GM19351 (cell line): ENCODE data around the gene ABCB1.
A peak's percentile ranks its signal among the peaks of the same experiment; 100 is the strongest.
"Not testable (repeated sequence)": the region's sequence is repeated elsewhere in the genome, so short reads cannot be mapped to it uniquely, and the experiment has no call there.

Source experiments
- ATAC-seq: cut with Tn5 transposase; IDR thresholded peaks from one replicate; pipeline ENCODE4 v1.9.1; 2021; ENCODE audit warnings: mild to moderate bottlenecking, moderate library complexity; ENCODE audit not compliant: unreplicated experiment

Gene ABCB1

GRCh38 chr7:87474533-87475358 lies 125.9 kb downstream of the ABCB1 start:
- peak; percentile 72 for ATAC-seq

GRCh38 chr7:87473986-87474385 lies 126.7 kb downstream of the ABCB1 start:
- ATAC-seq = no peak

GRCh38 chr7:87473192-87473591 lies 127.5 kb downstream of the ABCB1 start:
- ATAC-seq = no peak

GRCh38 chr7:87471473-87471872 lies 129.2 kb downstream of the ABCB1 start:
- ATAC-seq = no peak

GRCh38 chr7:87469204-87469603 lies 131.5 kb downstream of the ABCB1 start:
- not testable (repeated sequence) for ATAC-seq

GRCh38 chr7:87465534-87465880 lies 135.2 kb downstream of the ABCB1 start:
- ATAC-seq = not testable (repeated sequence)

GRCh38 chr7:87464830-87465533 lies 135.7 kb downstream of the ABCB1 start:
- ATAC-seq = not testable (repeated sequence)

- ATAC-seq = no peak
Measured at GRCh38 chr7:87463982-87464381, 136.7 kb downstream of the ABCB1 start.

GRCh38 chr7:87460444-87460843 lies 140.2 kb downstream of the ABCB1 start:
- ATAC-seq = not testable (repeated sequence)

GRCh38 chr7:87459941-87460340 lies 140.7 kb downstream of the ABCB1 start:
- ATAC-seq = no peak

- ATAC-seq = no peak
Measured at GRCh38 chr7:87458148-87458547, 142.5 kb downstream of the ABCB1 start.

GRCh38 chr7:87456247-87456646 lies 144.4 kb downstream of the ABCB1 start:
- ATAC-seq = no peak
